PC-3 (cell line): ENCODE results near the gene GBF1. TPM values are rescaled to one million over a fixed set of nuclear protein-coding genes. Genes with fewer than 3 reads are reported as not detected.

ENCODE experiments used
- ATAC-seq: fragments of 200-7000 bp; cut with Tn5 transposase; 2 replicates; pipeline ENCODE4 v1.9.1; 2020; ENCODE audit warnings: mild to moderate bottlenecking, moderate library complexity
- BruUV-seq: library from RNA; stranded (reverse); fragments of 400-500 nt; replicated peaks from 2 replicates; lab custom pipeline; 2021; lab: Mats Ljungman, UMichigan
- CTCF ChIA-PET: fragments of 300-600 bp; sonication (Branson Sonifier 250); formaldehyde crosslinking; loops from one replicate; lab custom pipeline; 2022; ENCODE audit warnings: antibody characterized with exemption; lab: Charles Lee
- POLR2A ChIA-PET: fragments of 300-600 bp; sonication (Branson Sonifier 250); formaldehyde crosslinking; loops from one replicate; lab custom pipeline; 2022; ENCODE audit warnings: antibody characterized with exemption; ENCODE audit not compliant: unreplicated experiment; lab: Charles Lee
- DNase-seq: peaks from one replicate; pipeline ENCODE4 v3.0.0-alpha.2; 2015
- H2AFZ ChIP-seq: fragments of 300-600 bp; sonication (generic); 2 replicates; pipeline ENCODE4 v1.6.0; 2016; ENCODE audit warnings: antibody characterized with exemption, low read length
- H3F3A ChIP-seq: fragments of 300-600 bp; sonication (generic); one replicate; pipeline ENCODE4 v1.6.0; 2017; ENCODE audit warnings: antibody characterized with exemption, low read length, control low read depth, mild to moderate bottlenecking; ENCODE audit not compliant: unreplicated experiment
- H3K27ac ChIP-seq: fragments of 300-600 bp; sonication (generic); 2 replicates; pipeline ENCODE4 v1.5.1; 2016; ENCODE audit warnings: mild to moderate bottlenecking, low read length
- H3K27me3 ChIP-seq: fragments of 300-600 bp; sonication (generic); 2 replicates; pipeline ENCODE4 v1.6.1; 2016; ENCODE audit warnings: low read length, mixed read lengths
- H3K36me3 ChIP-seq: fragments of 300-600 bp; sonication (generic); 2 replicates; pipeline ENCODE4 v1.6.1; 2016; ENCODE audit warnings: low read depth, mixed run types, low read length, mixed read lengths
- H3K4me1 ChIP-seq: fragments of 300-600 bp; sonication (generic); 2 replicates; pipeline ENCODE4 v1.5.1; 2016; ENCODE audit warnings: low read length; ENCODE audit not compliant: insufficient read depth
- H3K4me2 ChIP-seq: fragments of 300-600 bp; sonication (generic); 2 replicates; pipeline ENCODE4 v1.6.0; 2016; ENCODE audit warnings: low read length
- H3K4me3 ChIP-seq: fragments of 300-600 bp; sonication (generic); 2 replicates; pipeline ENCODE4 v1.5.1; 2016; ENCODE audit warnings: mild to moderate bottlenecking, low read length, mixed read lengths
- H3K79me2 ChIP-seq: fragments of 300-600 bp; sonication (generic); 2 replicates; pipeline ENCODE4 v1.6.1; 2017; ENCODE audit warnings: low read length, mixed read lengths
- H3K9ac ChIP-seq: fragments of 300-600 bp; sonication (generic); 2 replicates; pipeline ENCODE4 v1.6.0; 2016; ENCODE audit warnings: mild to moderate bottlenecking, low read length
- H3K9me2 ChIP-seq: fragments of 300-600 bp; sonication (generic); replicated peaks from 2 replicates; pipeline ENCODE4 v1.6.1; 2016; ENCODE audit warnings: mixed run types, low read length, mixed read lengths
- H3K9me3 ChIP-seq: fragments of 300-600 bp; sonication (generic); 2 replicates; pipeline ENCODE4 v1.6.1; 2016; ENCODE audit warnings: low read length, mixed read lengths
- H4K20me1 ChIP-seq: fragments of 300-600 bp; sonication (generic); 2 replicates; pipeline ENCODE4 v1.6.1; 2016; ENCODE audit warnings: low read length, mixed read lengths
- EZH2 ChIP-seq: fragments of 300-600 bp; sonication (generic); IDR thresholded peaks from one replicate; pipeline ENCODE4 v1.6.1; 2017; ENCODE audit warnings: antibody characterized with exemption, mild to moderate bottlenecking, low read length; ENCODE audit not compliant: unreplicated experiment
- EZH2phosphoT487 ChIP-seq: fragments of 300-600 bp; sonication (generic); IDR thresholded peaks from 2 replicates; pipeline ENCODE4 v1.6.1; 2018; ENCODE audit warnings: mild to moderate bottlenecking, antibody characterized with exemption, low read length, borderline replicate concordance
- intact Hi-C: fragments of 100-400 bp; cut with micrococcal nuclease; formaldehyde crosslinking; loops from 2 replicates; pipeline ENCODE4 v1.9.0; 2023
- total RNA-seq: library from RNA; depleted of rRNA; stranded (reverse); fragments of >200 nt; gene quantifications from 2 replicates; pipeline ENCODE4 v1.2.3, GENCODE V29; 2014
- TF ChIP-seq, protein P1 (sequence below): fragments of 300-600 bp; sonication (generic); conservative IDR thresholded peaks from 2 replicates; pipeline ENCODE4 v1.5.1; 2017; ENCODE audit warnings: antibody characterized with exemption, low read depth, mild to moderate bottlenecking, low read length

The GBF1 gene
- total RNA-seq, 1 experiment from 2014 or later: 25.2 TPM

DNA sequence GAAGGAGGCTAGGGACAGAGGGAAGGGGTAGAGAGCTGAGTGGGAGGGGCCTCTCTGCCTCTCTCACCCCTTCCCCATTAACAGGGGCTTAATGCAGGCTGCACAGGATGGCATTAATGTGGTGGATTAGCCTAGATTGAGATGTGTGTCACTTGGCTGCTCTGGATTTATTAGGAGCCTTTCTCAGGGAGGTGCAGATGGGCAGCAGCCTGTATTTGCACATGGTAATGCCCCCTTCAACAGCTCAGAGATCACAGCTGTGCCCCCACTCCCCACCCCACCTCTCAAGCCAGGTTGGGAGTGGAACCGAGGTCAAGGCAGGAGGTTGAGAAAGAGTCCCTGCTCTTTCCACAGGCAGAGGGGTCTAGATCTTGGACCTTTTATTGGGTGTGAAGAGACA lies 11.3 kb upstream of the GBF1 start:
- Histone ChIP-seq H2AFZ (no peak overlapping the region), H3K79me2 (no peaks in the 10 kb centered on the region), H3K4me2 (no peak overlapping the region), H3K27ac (no peak overlapping the region), H3F3A (no peaks in the 10 kb centered on the region), H3K9me3 (no peaks in the 10 kb centered on the region), H3K27me3 (peaks cover 4% of the 10 kb centered on the region; the same call in 1 of the 2 replicates), H3K9ac (no peak overlapping the region), H3K4me1 (peaks cover 14% of the 10 kb centered on the region), H3K36me3 (no peaks in the 10 kb centered on the region), H3K9me2 (no peaks in the 10 kb centered on the region), H3K4me3 (no peak overlapping the region), H4K20me1 (no peaks in the 10 kb centered on the region)
- BruUV-seq: no TSS peak
- CTCF ChIA-PET: no interaction called here
- POLR2A ChIA-PET: no interaction called here
- TF ChIP-seq EZH2: no peak
- intact Hi-C loops: no loop called here
- DNase-seq (no peak), ATAC-seq (no peak)

DNA sequence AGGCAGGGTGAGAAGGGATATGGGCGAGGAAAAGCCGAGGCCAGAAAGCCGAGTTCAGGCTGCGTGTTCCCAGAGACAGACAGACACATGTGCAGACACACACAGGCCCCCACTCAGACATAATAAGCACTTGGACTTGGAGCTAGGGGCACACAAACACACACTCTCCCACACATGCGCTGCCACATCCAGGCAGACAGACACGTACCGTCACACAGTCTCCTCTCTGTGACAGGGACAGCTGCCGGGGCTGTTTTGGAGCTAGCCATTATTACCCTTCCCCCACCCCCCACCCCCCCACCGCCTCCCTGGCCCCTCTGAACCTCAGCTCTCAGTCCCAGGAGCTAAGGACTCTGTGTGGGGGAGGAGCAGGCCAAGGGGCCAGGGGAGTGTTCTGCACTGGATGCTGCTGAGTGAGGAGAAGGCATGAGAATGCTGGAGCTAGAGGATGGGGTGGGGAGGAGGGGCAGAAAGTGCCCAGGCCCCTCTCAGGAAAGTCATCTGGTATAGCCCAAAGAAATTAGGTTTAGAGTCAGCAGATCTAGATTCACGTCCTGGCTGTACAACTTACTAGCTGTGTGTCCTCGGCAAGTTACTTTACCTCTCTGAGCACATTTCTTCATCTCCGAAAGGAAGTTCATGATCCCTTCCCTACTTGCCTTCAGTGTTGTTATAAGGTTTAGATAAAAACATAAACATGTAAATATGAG lies 10.3 kb upstream of the GBF1 start:
- Histone ChIP-seq H3F3A (no peaks in the 10 kb centered on the region), H3K27ac (no peak overlapping the region), H2AFZ (no peak overlapping the region), H3K79me2 (no peaks in the 10 kb centered on the region), H4K20me1 (no peaks in the 10 kb centered on the region), H3K4me3 (no peak overlapping the region), H3K4me1 (peaks cover 11% of the 10 kb centered on the region), H3K9me3 (no peaks in the 10 kb centered on the region), H3K36me3 (no peaks in the 10 kb centered on the region), H3K9ac (no peak overlapping the region), H3K4me2 (no peak overlapping the region), H3K27me3 (peaks cover 4% of the 10 kb centered on the region; the same call in 1 of the 2 replicates), H3K9me2 (no peaks in the 10 kb centered on the region)
- ATAC-seq: no peak
- ChIA-PET CTCF (no interaction called here), POLR2A (interaction anchor here (0.6 to 1.0 kb wide), 3 partner anchors 10 to 534 kb away, joined by 3 to 7 read pairs (median 4); partner anchors contain the start of gene GBF1)
- TF ChIP-seq EZH2phosphoT487: no peak
- TF ChIP-seq, protein P1, sequence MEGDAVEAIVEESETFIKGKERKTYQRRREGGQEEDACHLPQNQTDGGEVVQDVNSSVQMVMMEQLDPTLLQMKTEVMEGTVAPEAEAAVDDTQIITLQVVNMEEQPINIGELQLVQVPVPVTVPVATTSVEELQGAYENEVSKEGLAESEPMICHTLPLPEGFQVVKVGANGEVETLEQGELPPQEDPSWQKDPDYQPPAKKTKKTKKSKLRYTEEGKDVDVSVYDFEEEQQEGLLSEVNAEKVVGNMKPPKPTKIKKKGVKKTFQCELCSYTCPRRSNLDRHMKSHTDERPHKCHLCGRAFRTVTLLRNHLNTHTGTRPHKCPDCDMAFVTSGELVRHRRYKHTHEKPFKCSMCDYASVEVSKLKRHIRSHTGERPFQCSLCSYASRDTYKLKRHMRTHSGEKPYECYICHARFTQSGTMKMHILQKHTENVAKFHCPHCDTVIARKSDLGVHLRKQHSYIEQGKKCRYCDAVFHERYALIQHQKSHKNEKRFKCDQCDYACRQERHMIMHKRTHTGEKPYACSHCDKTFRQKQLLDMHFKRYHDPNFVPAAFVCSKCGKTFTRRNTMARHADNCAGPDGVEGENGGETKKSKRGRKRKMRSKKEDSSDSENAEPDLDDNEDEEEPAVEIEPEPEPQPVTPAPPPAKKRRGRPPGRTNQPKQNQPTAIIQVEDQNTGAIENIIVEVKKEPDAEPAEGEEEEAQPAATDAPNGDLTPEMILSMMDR: no peak
- no peak for TF ChIP-seq EZH2
- intact Hi-C loops: no loop called here
- no peak for DNase-seq
- BruUV-seq: no TSS peak

DNA sequence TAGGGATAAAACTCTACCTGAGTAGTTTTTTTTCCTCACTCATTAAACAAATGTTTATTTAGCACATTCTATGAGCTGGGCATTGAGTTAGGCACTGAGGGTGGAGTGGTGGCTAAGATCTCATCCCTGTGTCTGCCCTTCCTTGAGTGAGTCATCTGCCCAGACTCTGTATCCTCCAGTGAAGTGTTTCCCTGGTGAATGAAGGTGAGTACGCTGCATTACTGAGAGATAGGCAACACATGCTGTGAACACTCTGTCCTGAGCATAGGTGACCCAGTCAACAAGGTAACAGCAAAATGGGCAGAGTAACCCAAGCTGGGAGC lies 9.8 kb upstream of the GBF1 start:
- no peak overlapping the region for H2AFZ ChIP-seq
- ATAC-seq (peak; percentile 96), DNase-seq (peak; percentile 69)
- intact Hi-C loops: no loop called here
- H3K36me3 ChIP-seq: no peaks in the 10 kb centered on the region
- H3K27me3 ChIP-seq: peaks cover 4% of the 10 kb centered on the region; the same call in 1 of the 2 replicates
- no peaks in the 10 kb centered on the region for H3K9me3 ChIP-seq
- TF ChIP-seq EZH2phosphoT487 (no peak), EZH2 (no peak)
- TF ChIP-seq, protein P1: no peak
- no peaks in the 10 kb centered on the region for H4K20me1 ChIP-seq
- no peaks in the 10 kb centered on the region for H3K9me2 ChIP-seq
- H3F3A ChIP-seq: no peaks in the 10 kb centered on the region
- ChIA-PET CTCF (interaction anchor here (0.6 kb wide), 1 partner anchor 150 kb away, joined by 3 read pairs; no protein-coding TSS in a partner anchor), POLR2A (interaction anchor here (1.0 kb wide), 1 partner anchor 10 kb away, joined by 4 read pairs; the partner anchor contains the start of gene GBF1)
- H3K4me2 ChIP-seq: no peak overlapping the region
- H3K9ac ChIP-seq: no peak overlapping the region
- no peak overlapping the region for H3K27ac ChIP-seq
- H3K79me2 ChIP-seq: no peaks in the 10 kb centered on the region
- H3K4me3 ChIP-seq: no peak overlapping the region
- peaks cover 8% of the 10 kb centered on the region for H3K4me1 ChIP-seq
- BruUV-seq: no TSS peak
